ENCODE results near the gene CDH13. TPM values are rescaled to one million over a fixed set of nuclear protein-coding genes. Genes with fewer than 3 reads are reported as not detected.

The CDH13 gene
- polyA plus RNA-seq, 1 donor from 2014 or later, result 3.2 TPM

GRCh38 chr16:83686726-83687125 lies 1060.0 kb downstream of the CDH13 start:
- H4K20me1 ChIP-seq (ENCODE audit: insufficient read depth), result no peaks in the 10 kb centered on the region
- H3K9me2 ChIP-seq (ENCODE audit: insufficient read depth, low read length), result no peaks in the 10 kb centered on the region
- H3K36me3 ChIP-seq (ENCODE audit: insufficient read depth, low read length), result no peaks in the 10 kb centered on the region
- no peaks in the 10 kb centered on the region for H3K9me3 ChIP-seq (ENCODE audit: low read length)
- no peak overlapping the region for H3K4me2 ChIP-seq (ENCODE audit: low read length)
- H3K4me3 ChIP-seq (ENCODE audit: low read length), result no peak overlapping the region
- no peak overlapping the region for H2AFZ ChIP-seq (ENCODE audit: low read depth, low read length)
- H3F3A ChIP-seq (ENCODE audit: insufficient read depth, low read length, poor library complexity, severe bottlenecking), result no peaks in the 10 kb centered on the region
- no peaks in the 10 kb centered on the region for H3K27me3 ChIP-seq (ENCODE audit: insufficient read depth, low read depth, low read length)
- no peak overlapping the region for H3K27ac ChIP-seq (ENCODE audit: low read length)
- H3K79me2 ChIP-seq (replicated peaks; ENCODE audit: insufficient read depth, low read length), result no peaks in the 10 kb centered on the region
- TF ChIP-seq TAF1 (IDR thresholded peaks at IDR 0.05; ENCODE audit: low read depth) (no peak), SMC3 (conservative IDR thresholded peaks at IDR 0.05; ENCODE audit: poor library complexity) (no peak), RAD21 (conservative IDR thresholded peaks at IDR 0.05) (no peak), POLR2AphosphoS5 (IDR thresholded peaks at IDR 0.05) (no peak), EZH2 (IDR thresholded peaks at IDR 0.05; ENCODE audit: borderline replicate concordance, insufficient read depth, low read length, poor library complexity, severe bottlenecking) (no peak), CTCF (IDR thresholded peaks at IDR 0.05; ENCODE audit: poor library complexity, severe bottlenecking) (no peak), REST (IDR thresholded peaks at IDR 0.05; ENCODE audit: borderline replicate concordance) (no peak), EP300 (conservative IDR thresholded peaks at IDR 0.05; ENCODE audit: poor library complexity, severe bottlenecking) (no peak), MXI1 (conservative IDR thresholded peaks at IDR 0.05; ENCODE audit: poor library complexity, severe bottlenecking) (no peak)
- no peak overlapping the region for H3K9ac ChIP-seq (ENCODE audit: low read length)

GRCh38 chr16:83689385-83689831 lies 1062.6 kb downstream of the CDH13 start:
- no peak overlapping the region for H2AFZ ChIP-seq (ENCODE audit: low read depth, low read length)
- no peaks in the 10 kb centered on the region for H3K27me3 ChIP-seq (ENCODE audit: insufficient read depth, low read depth, low read length)
- no peak overlapping the region for H3K27ac ChIP-seq (ENCODE audit: low read length)
- H3K4me3 ChIP-seq (ENCODE audit: low read length), result no peak overlapping the region
- no peaks in the 10 kb centered on the region for H3K36me3 ChIP-seq (ENCODE audit: insufficient read depth, low read length)
- TF ChIP-seq POLR2AphosphoS5 (IDR thresholded peaks at IDR 0.05) (no peak), EZH2 (IDR thresholded peaks at IDR 0.05; ENCODE audit: borderline replicate concordance, insufficient read depth, low read length, poor library complexity, severe bottlenecking) (no peak), RAD21 (conservative IDR thresholded peaks at IDR 0.05) (no peak), CTCF (IDR thresholded peaks at IDR 0.05; ENCODE audit: poor library complexity, severe bottlenecking) (no peak)
- H3K4me2 ChIP-seq (ENCODE audit: low read length), result no peak overlapping the region
- no peaks in the 10 kb centered on the region for H3F3A ChIP-seq (ENCODE audit: insufficient read depth, low read length, poor library complexity, severe bottlenecking)
- H3K79me2 ChIP-seq (replicated peaks; ENCODE audit: insufficient read depth, low read length), result no peaks in the 10 kb centered on the region
- no peaks in the 10 kb centered on the region for H4K20me1 ChIP-seq (ENCODE audit: insufficient read depth)
- no peak overlapping the region for H3K9ac ChIP-seq (ENCODE audit: low read length)
- no peaks in the 10 kb centered on the region for H3K9me3 ChIP-seq (ENCODE audit: low read length)
- no peaks in the 10 kb centered on the region for H3K9me2 ChIP-seq (ENCODE audit: insufficient read depth, low read length)

All from neural cell (in vitro differentiated cells).